Trophoblast cell (in vitro differentiated cells and primary cell): Measurements from ENCODE around the gene PRELP.

Source experiments
- DNase-seq, 2 donors: peaks; one replicate each; pipeline ENCODE4 v3.0.0-alpha.2; 2016
- H2AFZ ChIP-seq: 2 replicates; pipeline ENCODE4 v1.6.1; 2013; ENCODE audit warnings: low read length, moderate library complexity, mild to moderate bottlenecking; ENCODE audit not compliant: insufficient read depth, poor library complexity
- H2AK5ac ChIP-seq: 2 replicates; pipeline ENCODE4 v1.6.1; 2013; ENCODE audit warnings: mild to moderate bottlenecking, low read length
- H2BK120ac ChIP-seq: 2 replicates; pipeline ENCODE4 v1.6.1; 2013; ENCODE audit warnings: low read length, mild to moderate bottlenecking, moderate library complexity; ENCODE audit not compliant: insufficient read depth, poor library complexity
- H2BK12ac ChIP-seq: 2 replicates; pipeline ENCODE4 v1.6.1; 2013; ENCODE audit warnings: mild to moderate bottlenecking, low read length, moderate library complexity
- H2BK5ac ChIP-seq: 2 replicates; pipeline ENCODE4 v1.6.1; 2013; ENCODE audit warnings: low read length, low read depth, moderate library complexity, mild to moderate bottlenecking; ENCODE audit not compliant: poor library complexity
- H3K14ac ChIP-seq: 2 replicates; pipeline ENCODE4 v1.6.1; 2013; ENCODE audit warnings: mild to moderate bottlenecking, low read length
- H3K18ac ChIP-seq: 2 replicates; pipeline ENCODE4 v1.6.1; 2013; ENCODE audit warnings: mild to moderate bottlenecking, low read length
- H3K23ac ChIP-seq: 2 replicates; pipeline ENCODE4 v1.6.1; 2013; ENCODE audit warnings: low read length
- H3K27ac ChIP-seq: 2 replicates; pipeline ENCODE4 v1.5.1; 2013; ENCODE audit warnings: low read depth, mild to moderate bottlenecking, inconsistent platforms, low read length, moderate library complexity
- H3K27me3 ChIP-seq: 2 replicates; pipeline ENCODE4 v1.6.1; 2013; ENCODE audit warnings: inconsistent platforms, mild to moderate bottlenecking, low read length, moderate library complexity; ENCODE audit not compliant: insufficient read depth
- H3K36me3 ChIP-seq, 2 experiments: 1 replicate in 1 of 2; 2 replicates in 1 of 2; pipeline ENCODE4 v1.6.1; 2013; ENCODE audit warnings: low read length in 2 of 2, mild to moderate bottlenecking in 2 of 2, moderate library complexity in 1 of 2; ENCODE audit not compliant: insufficient read depth in 2 of 2, control insufficient read depth in 1 of 2
- H3K4ac ChIP-seq: 2 replicates; pipeline ENCODE4 v1.6.1; 2013; ENCODE audit warnings: low read depth, mild to moderate bottlenecking, low read length, moderate library complexity
- H3K4me1 ChIP-seq, 2 experiments: 1 replicate in 1 of 2; 2 replicates in 1 of 2; pipeline ENCODE4 v1.6.1; 2013; ENCODE audit warnings: low read length in 2 of 2, mild to moderate bottlenecking in 2 of 2, moderate library complexity in 1 of 2; ENCODE audit not compliant: insufficient read depth in 2 of 2, control insufficient read depth in 1 of 2
- H3K4me2 ChIP-seq: 2 replicates; pipeline ENCODE4 v1.6.1; 2013; ENCODE audit warnings: inconsistent platforms, mild to moderate bottlenecking, low read length, moderate library complexity
- H3K4me3 ChIP-seq: 2 replicates; pipeline ENCODE4 v1.5.1; 2013; ENCODE audit warnings: mild to moderate bottlenecking, low read depth, low read length, inconsistent platforms
- H3K79me1 ChIP-seq: one replicate; pipeline ENCODE4 v1.6.1; 2013; ENCODE audit warnings: low read length
- H3K79me2 ChIP-seq: 2 replicates; pipeline ENCODE4 v1.6.1; 2013; ENCODE audit warnings: low read length, mild to moderate bottlenecking; ENCODE audit not compliant: control insufficient read depth, insufficient read depth, poor library complexity
- H3K9ac ChIP-seq: 2 replicates; pipeline ENCODE4 v1.6.1; 2013; ENCODE audit warnings: mild to moderate bottlenecking, low read length
- H3K9me3 ChIP-seq: 2 replicates; pipeline ENCODE4 v1.6.1; 2013; ENCODE audit warnings: low read depth, mild to moderate bottlenecking, control low read depth, inconsistent platforms, low read length; ENCODE audit not compliant: insufficient read depth
- H4K12ac ChIP-seq: 2 replicates; pipeline ENCODE4 v1.6.1; 2013; ENCODE audit warnings: low read depth, mild to moderate bottlenecking, low read length, moderate library complexity
- H4K8ac ChIP-seq: 2 replicates; pipeline ENCODE4 v1.6.1; 2013; ENCODE audit warnings: low read depth, mild to moderate bottlenecking, low read length, moderate library complexity
- H4K91ac ChIP-seq: one replicate; pipeline ENCODE4 v1.6.1; 2013; ENCODE audit warnings: low read depth, mild to moderate bottlenecking, low read length, moderate library complexity
- WGBS: extraction: QIAGEN DNeasy Blood & Tissue Kit; methylation state at CpG from one replicate; pipeline ENCODE4 v1.1.7; 2013; ENCODE audit warnings: missing lambda C conversion rate; ENCODE audit not compliant: insufficient read length, insufficient coverage; ENCODE audit errors: extremely low coverage; 5-methylcytosine and 5-hydroxymethylcytosine counted together

PRELP gene

DNA sequence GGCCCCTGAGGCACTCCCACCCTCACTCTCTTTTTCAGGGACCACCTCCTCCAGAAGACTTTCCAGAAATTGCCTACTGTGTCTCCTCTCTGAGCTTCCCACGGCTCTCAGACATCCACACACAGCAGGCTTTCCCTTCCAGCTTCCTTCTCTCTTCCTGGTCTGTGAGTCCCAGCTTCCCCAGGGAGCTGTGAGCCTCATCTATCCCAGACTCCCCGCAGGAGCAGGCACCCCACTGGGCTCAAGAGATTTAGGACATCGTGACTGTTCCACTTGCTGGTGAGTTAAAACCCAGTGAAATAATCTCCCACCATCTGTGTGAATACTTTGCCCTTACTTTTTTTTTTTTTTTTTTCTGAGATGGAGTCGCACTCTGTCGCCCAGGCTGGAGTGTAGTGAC lies 22.0 kb upstream of the PRELP start:
- Histone ChIP-seq H4K8ac (no peak overlapping the region), H3K23ac (no peak overlapping the region), H2AFZ (no peak overlapping the region), H2AK5ac (no peak overlapping the region), H4K91ac (no peak overlapping the region), H3K36me3 (no peaks in the 10 kb centered on the region), H4K12ac (no peak overlapping the region), H3K4me1 (peaks cover 7 to 10% of the 10 kb centered on the region in 2 experiments), H3K4ac (no peak overlapping the region), H2BK120ac (no peak overlapping the region), H3K18ac (no peak overlapping the region), H2BK5ac (no peak overlapping the region), H2BK12ac (no peak overlapping the region), H3K27me3 (no peaks in the 10 kb centered on the region), H3K14ac (no peak overlapping the region), H3K9me3 (no peaks in the 10 kb centered on the region), H3K27ac (no peak overlapping the region), H3K79me1 (peaks cover 13% of the 10 kb centered on the region), H3K9ac (no peak overlapping the region), H3K79me2 (no peaks in the 10 kb centered on the region), H3K4me2 (no peak overlapping the region), H3K4me3 (no peak overlapping the region)
- WGBS, result no CpG with 5 or more reads among the region's 5 CpGs
- DNase-seq, result no peak

DNA sequence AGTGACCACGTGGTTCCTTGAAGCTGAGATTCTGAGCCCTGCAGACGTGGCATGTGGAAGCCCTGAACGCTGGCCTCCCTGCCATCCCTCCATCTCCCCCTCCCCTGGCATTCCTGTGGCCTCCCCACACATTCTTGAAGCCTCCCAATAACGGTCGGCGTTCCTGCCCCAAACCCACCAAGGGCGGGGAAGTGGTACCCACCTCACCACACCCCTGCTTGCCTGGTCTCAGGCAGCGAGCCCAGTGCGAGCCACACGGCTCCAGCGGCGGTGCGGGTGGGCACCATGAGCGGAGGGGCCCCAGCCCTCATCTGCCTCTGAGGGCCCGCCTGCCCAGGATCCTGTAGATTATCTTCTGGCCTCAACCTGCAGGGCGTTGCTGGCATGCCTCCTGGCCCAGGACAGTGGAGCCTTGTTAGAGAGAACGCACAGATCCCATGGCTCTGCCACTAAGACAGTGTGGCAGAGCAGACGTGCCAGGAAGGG lies 20.6 kb upstream of the PRELP start:
- Histone ChIP-seq H3K36me3 (no peaks in the 10 kb centered on the region), H3K79me1 (peaks cover 7% of the 10 kb centered on the region), H2AFZ (no peak overlapping the region), H3K79me2 (no peaks in the 10 kb centered on the region), H2AK5ac (no peak overlapping the region), H2BK5ac (no peak overlapping the region), H3K27ac (no peak overlapping the region), H3K4me2 (no peak overlapping the region), H4K12ac (no peak overlapping the region), H2BK120ac (no peak overlapping the region), H3K4me1 (peaks cover 7 to 9% of the 10 kb centered on the region in 2 experiments), H3K18ac (no peak overlapping the region), H3K9ac (no peak overlapping the region), H4K91ac (no peak overlapping the region), H3K9me3 (no peaks in the 10 kb centered on the region), H3K23ac (no peak overlapping the region), H4K8ac (no peak overlapping the region), H3K4me3 (no peak overlapping the region), H3K27me3 (no peaks in the 10 kb centered on the region), H3K4ac (no peak overlapping the region), H3K14ac (no peak overlapping the region), H2BK12ac (no peak overlapping the region)
- no CpG with 5 or more reads among the region's 18 CpGs for WGBS
- no peak for DNase-seq

DNA sequence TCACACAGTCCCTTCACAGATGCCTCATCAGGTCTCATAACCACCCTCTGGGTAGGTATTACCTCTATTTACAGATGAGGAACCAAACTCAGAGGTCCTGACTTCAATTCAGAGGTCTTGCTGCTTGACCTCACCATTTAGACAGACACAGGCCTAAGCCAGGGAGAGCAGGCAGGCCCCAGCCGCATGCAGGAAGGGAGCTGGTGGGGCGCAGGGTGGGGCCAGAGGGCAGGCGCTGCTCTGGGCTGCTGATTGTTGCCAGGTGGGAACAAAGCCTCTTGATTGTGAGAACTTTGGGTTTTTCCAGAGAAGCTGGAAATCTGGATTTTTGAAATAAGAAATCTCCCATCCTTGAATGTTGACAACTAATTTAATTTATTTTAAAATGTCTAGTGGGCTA lies 19.9 kb upstream of the PRELP start:
- no peaks in the 10 kb centered on the region for H3K27me3 ChIP-seq
- H3K9ac ChIP-seq, result no peak overlapping the region
- H3K4me1 ChIP-seq, result peaks cover 2 to 3% of the 10 kb centered on the region in 2 experiments
- H3K9me3 ChIP-seq, result no peaks in the 10 kb centered on the region
- no peak overlapping the region for H3K4ac ChIP-seq
- no peak overlapping the region for H4K12ac ChIP-seq
- H3K18ac ChIP-seq, result no peak overlapping the region
- peaks cover 2% of the 10 kb centered on the region for H3K79me1 ChIP-seq
- H3K23ac ChIP-seq, result no peak overlapping the region
- no peak overlapping the region for H4K8ac ChIP-seq
- H3K14ac ChIP-seq, result no peak overlapping the region
- H3K4me2 ChIP-seq, result no peak overlapping the region
- H3K27ac ChIP-seq, result no peak overlapping the region
- H3K79me2 ChIP-seq, result no peaks in the 10 kb centered on the region
- H2BK12ac ChIP-seq, result no peak overlapping the region
- no peak overlapping the region for H3K4me3 ChIP-seq
- WGBS, result no CpG with 5 or more reads among the region's 3 CpGs
- H2BK5ac ChIP-seq, result no peak overlapping the region
- H2AK5ac ChIP-seq, result no peak overlapping the region
- no peak overlapping the region for H4K91ac ChIP-seq
- no peaks in the 10 kb centered on the region for H3K36me3 ChIP-seq
- DNase-seq, result no peak
- H2BK120ac ChIP-seq, result no peak overlapping the region
- no peak overlapping the region for H2AFZ ChIP-seq

DNA sequence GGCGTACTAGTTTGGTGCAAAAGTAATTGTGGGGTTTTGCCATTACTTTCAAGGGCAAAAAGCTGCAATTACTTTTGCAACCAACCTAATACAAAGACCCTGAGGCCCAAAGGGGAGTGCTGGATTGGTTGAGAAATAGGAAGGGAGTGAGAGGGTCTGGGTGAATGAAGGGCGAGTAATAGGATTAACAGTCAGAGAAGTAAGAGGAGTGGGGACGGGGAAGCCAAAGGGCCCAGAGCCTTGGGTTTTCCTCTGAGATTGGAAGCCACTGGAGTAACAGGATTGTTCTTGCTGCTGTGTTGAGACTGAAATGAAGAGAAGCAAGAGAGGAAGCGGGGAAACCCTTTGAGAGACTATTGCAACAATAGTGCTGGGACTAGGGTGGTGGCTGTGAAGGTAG lies 19.0 kb upstream of the PRELP start:
- WGBS, result 100% methylated on average over 1 of the region's 4 CpGs
- peaks cover 0 to 2% of the 10 kb centered on the region in 2 experiments for H3K4me1 ChIP-seq
- no peak overlapping the region for H4K8ac ChIP-seq
- no peak overlapping the region for H3K18ac ChIP-seq
- DNase-seq, result no peak
- H3K27ac ChIP-seq, result no peak overlapping the region
- no peak overlapping the region for H3K4ac ChIP-seq
- no peak overlapping the region for H3K14ac ChIP-seq
- H2BK5ac ChIP-seq, result no peak overlapping the region
- H2AFZ ChIP-seq, result no peak overlapping the region
- no peak overlapping the region for H4K91ac ChIP-seq
- no peak overlapping the region for H3K4me2 ChIP-seq
- no peak overlapping the region for H3K4me3 ChIP-seq
- H3K23ac ChIP-seq, result no peak overlapping the region
- H4K12ac ChIP-seq, result no peak overlapping the region
- H3K9me3 ChIP-seq, result no peaks in the 10 kb centered on the region
- H3K79me2 ChIP-seq, result no peaks in the 10 kb centered on the region
- H3K36me3 ChIP-seq, result no peaks in the 10 kb centered on the region
- H3K79me1 ChIP-seq, result peaks cover 2% of the 10 kb centered on the region
- no peak overlapping the region for H2BK120ac ChIP-seq
- no peak overlapping the region for H2BK12ac ChIP-seq
- no peak overlapping the region for H2AK5ac ChIP-seq
- H3K27me3 ChIP-seq, result no peaks in the 10 kb centered on the region
- no peak overlapping the region for H3K9ac ChIP-seq
